GM21367 (cell line): ENCODE data around the gene GHR.

ENCODE experiments used
- ATAC-seq: cut with Tn5 transposase; IDR thresholded peaks from one replicate; pipeline ENCODE4 v1.9.1; 2021; ENCODE audit not compliant: unreplicated experiment

Gene GHR

GRCh38 chr5:42515504-42515903, 92.3 kb downstream of the GHR start:
- no peak for ATAC-seq

GRCh38 chr5:42516282-42517042, 93.2 kb downstream of the GHR start:
- ATAC-seq = no peak

- no peak for ATAC-seq
Observed at GRCh38 chr5:42517164-42517563, 93.9 kb downstream of the GHR start.

GRCh38 chr5:42518595-42519221, 95.5 kb downstream of the GHR start:
- no peak for ATAC-seq

DNA sequence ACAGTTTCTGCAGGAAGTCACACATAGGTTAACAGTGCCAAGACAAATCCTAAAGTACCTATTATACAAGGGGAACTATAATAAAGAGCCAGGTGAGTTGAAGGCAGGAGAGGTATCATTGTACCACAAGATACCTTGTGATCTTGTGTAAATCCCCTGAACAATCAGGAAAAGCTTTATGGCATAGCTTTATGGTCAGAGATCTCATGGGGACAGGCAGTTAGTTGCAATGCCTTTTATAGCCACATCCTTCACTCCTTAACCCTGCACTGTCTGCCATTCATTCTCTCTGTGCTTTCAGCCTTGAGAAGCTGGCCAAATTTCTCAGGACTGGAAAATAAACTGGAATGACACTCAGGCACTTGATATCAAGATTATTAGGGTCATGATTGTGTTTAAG, 97.0 kb downstream of the GHR start:
- ATAC-seq = no peak

DNA sequence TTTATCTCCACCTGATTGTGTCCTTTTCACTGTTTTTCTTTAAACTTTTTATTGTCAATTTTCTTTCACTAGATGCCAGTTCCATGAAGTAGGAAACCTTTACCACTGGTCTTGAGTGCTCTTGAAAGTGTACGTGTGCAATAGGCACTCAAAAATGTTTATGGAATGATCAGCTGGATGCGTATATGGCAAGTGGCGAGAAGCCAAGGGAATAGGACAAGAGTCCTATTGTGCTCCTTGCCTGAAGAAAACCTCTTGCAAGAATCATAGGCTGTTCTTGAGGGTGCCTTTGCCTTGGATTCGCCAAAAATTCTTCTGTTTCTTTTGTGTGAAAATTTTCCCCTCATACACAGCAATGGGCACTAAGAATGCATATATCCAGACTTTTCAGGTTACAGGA, 97.7 kb downstream of the GHR start:
- ATAC-seq = no peak

GRCh38 chr5:42521406-42521805, 98.2 kb downstream of the GHR start:
- no peak for ATAC-seq

GRCh38 chr5:42522783-42523182, 99.5 kb downstream of the GHR start:
- ATAC-seq = no peak

DNA sequence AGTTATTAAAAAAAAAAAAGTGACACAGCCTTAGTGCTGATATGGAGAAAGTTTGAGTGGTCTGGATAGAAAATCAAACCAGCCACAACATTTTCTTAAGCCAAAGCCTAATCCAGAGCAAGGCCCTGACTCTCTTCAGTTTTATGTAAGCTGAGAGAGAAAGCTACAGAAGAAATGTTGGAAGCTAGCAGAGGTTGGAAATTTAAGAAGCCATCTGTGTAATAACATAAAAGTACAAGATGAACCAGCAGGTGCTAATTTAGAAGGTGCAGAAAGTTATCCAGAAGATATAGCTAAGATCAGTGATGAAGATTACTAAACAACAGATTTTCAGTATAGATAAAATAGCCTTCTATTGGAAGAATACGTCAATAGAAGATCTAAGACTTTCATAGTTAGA, 102.9 kb downstream of the GHR start:
- no peak for ATAC-seq

GRCh38 chr5:42531611-42532010, 108.4 kb downstream of the GHR start:
- no peak for ATAC-seq

DNA sequence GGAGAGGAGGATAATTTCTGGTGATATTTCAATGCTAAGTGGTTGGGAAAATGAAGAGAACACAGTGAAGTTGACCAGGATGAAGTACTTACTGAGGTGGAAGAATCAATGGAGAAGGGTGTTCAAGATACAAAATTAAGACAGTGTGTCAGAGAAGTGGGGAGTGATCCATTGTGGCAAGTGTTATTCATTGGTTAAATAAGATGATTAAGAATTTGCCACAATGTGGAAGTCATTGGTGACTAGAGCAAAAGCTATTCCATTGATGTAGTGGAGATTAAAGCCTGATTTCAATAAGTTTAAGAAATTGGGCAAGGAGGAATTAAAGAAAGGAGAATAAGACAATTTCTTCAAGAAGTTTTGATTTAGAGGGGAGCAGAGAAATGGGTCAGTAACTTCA, 118.9 kb downstream of the GHR start:
- ATAC-seq = no peak

DNA sequence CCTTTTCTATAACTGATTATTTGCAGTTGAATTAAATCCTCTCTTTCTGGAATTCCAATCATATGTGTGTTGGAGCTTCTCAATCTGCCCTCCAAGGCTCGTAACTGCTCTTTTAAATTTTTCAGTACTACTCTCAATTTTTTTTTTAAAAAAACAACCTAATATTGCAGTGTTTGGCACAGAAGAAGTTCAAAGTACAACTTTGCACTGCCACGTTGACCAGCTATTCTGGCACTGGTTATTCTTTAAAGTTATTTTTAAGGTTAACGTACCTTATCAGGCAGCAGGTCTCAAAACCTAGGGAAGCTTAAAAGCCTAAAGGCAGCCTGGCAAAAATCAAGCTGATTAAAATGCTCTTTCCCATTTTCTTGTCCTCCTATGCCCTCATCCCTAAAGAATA, 120.5 kb downstream of the GHR start:
- ATAC-seq = no peak

DNA sequence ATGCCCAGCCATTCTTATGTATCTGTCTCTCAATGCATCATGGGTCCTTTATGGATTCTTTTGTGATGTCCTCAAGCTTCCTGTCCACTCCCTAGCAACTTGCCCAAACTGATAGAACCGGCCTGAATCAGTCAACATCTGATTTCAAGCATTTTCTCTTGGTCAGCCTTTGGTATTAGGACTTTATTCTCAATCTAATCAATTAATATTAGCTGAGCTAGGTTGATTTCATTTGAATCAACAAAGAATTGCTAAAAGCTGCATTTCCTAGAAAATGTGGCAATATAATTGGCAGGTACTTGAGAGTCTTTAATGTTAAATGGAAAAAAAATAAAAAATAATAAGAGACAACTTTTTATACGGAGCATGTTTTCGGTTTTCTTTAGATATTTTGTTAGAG, 121.8 kb downstream of the GHR start:
- no peak for ATAC-seq

- no peak for ATAC-seq
Observed at GRCh38 chr5:42547141-42547540, 123.9 kb downstream of the GHR start.

DNA sequence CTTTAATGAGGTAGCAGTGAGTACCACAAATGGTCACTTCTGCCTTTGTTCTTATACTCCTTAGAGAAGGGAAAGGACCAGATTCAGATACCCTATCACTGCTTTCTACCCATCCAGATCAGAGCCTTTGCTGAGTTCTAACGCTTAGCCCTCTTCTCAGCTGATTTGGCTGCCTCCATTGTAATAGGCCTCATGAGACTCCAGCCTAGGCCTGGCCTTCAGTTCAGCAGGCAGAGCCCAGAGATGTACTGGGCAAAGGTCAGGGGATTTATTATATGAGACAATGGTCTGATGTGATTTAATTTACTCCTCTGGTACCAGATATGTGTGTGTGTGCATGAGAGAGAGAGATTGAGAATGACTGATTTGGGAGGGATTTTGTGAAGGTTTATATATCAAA, 124.7 kb downstream of the GHR start:
- ATAC-seq = no peak

- ATAC-seq = no peak
Observed at GRCh38 chr5:42552597-42552996, 129.4 kb downstream of the GHR start.

GRCh38 chr5:42553461-42553860, 130.2 kb downstream of the GHR start:
- no peak for ATAC-seq

- no peak for ATAC-seq
Observed at GRCh38 chr5:42555010-42555409, 131.8 kb downstream of the GHR start.

GRCh38 chr5:42555797-42556196, 132.6 kb downstream of the GHR start:
- ATAC-seq = no peak

GRCh38 chr5:42557689-42558088, 134.4 kb downstream of the GHR start:
- no peak for ATAC-seq

GRCh38 chr5:42561656-42562055, 138.4 kb downstream of the GHR start:
- no peak for ATAC-seq

- ATAC-seq = no peak
Observed at GRCh38 chr5:42564689-42565356, 141.6 kb downstream of the GHR start.
